GM21447 (cell line): ENCODE data around the gene TGIF2.

Experiments
- ATAC-seq: cut with Tn5 transposase; IDR thresholded peaks from one replicate; pipeline ENCODE4 v1.9.1; 2021; ENCODE audit not compliant: unreplicated experiment

The TGIF2 gene

DNA sequence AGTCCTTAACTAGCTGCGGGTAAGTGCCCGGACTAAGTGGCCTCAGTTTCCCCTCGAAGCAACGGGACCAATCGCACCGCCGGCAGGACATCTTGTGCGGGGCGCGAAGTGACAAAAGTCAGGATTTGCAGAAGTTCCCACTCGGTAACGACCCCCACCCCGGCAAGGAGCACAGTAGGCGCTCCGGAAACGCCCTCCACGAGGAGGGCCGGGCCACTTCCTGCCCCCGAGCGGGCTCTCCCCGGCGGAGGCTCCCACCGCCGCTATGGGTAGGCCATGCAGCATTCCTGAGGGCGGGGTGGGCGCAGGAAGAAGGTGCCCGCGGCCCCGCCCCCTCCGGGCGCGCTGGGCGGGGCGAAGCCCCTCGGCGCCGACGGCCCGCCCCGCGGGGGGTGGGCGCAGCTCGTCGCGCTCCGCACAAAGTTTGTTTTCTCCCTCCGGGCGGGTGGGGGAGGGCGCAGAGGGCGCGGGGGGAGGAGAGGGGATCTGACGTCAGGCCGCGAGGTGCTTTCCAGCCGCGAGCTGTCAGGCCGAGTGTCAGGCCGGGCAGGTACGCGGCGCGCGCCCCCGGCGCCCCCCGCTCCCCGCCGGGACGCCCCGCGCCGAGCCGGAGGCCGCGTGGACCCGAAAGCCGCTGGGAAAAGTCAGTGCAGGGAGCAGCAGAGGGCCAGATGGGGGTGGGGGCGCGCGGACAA, at the start of gene TGIF2:
Gene TGIF2, plus strand, starts transcription at position 495 of the 695 bp plus-strand sequence. CDS start 5,178 bp downstream, outside the sequence.
- ATAC-seq = peak; percentile 63

GRCh38 chr20:36525620-36526365, 47.6 kb upstream of the TGIF2 start:
- ATAC-seq = no peak

DNA sequence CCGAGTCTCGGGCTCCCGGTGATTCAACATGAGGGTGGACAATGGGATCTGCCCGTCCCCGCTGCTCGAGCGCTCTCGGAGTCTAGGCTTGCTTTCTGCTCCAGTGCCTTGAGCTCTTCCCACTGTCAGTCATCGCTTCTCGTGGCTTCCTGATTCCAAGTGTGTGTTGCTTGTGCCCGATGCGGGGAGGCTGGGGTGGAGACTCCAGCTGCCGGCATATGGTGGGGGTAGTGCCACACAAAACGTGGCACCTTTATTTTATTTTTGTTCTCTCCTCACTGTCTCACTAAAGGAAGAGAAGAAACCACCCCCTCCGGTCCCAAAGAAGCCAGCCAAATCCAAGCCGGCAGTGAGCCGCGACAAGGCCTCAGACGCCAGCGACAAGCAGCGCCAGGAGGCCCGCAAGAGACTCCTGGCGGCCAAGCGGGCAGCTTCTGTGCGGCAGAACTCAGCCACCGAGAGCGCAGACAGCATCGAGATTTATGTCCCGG, 46.8 kb upstream of the TGIF2 start:
- no peak for ATAC-seq

DNA sequence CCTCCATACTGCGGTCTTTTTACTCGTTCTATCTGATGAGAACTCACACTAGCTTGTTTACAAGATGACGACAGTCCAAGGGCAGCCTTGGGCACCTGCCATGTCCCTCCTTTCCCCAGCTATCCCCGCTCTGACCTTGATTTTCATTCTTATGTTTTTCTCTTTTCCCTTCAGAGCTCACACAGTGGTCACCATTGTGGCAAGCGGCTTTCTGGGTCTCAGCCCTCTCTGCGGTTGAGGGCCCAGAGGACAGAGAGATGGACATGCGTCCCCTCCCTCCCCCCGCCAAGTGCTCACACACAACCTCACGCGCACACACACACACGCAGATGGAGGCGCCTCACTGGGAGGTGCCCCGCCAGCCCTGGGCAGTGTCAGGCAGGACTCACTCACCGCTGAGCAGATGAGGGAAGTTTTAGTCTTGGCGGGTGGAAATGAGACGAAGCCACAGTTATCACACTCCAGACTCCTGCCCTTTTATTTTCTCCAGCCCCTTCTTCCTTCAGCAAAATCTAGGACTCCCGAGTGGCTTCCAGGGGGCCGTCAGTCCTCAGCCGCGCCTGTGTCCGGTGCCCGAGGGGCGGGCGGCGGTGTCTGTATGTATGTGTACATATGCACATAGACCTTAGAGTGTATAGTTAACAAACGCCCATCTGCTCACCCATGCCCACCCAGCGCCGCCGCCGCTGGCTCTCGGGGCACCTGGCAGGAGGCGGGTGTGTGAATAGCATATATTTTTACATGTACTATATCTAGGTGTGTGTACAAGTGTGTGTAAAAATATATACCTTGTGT, 45.9 kb upstream of the TGIF2 start:
- ATAC-seq = no peak

DNA sequence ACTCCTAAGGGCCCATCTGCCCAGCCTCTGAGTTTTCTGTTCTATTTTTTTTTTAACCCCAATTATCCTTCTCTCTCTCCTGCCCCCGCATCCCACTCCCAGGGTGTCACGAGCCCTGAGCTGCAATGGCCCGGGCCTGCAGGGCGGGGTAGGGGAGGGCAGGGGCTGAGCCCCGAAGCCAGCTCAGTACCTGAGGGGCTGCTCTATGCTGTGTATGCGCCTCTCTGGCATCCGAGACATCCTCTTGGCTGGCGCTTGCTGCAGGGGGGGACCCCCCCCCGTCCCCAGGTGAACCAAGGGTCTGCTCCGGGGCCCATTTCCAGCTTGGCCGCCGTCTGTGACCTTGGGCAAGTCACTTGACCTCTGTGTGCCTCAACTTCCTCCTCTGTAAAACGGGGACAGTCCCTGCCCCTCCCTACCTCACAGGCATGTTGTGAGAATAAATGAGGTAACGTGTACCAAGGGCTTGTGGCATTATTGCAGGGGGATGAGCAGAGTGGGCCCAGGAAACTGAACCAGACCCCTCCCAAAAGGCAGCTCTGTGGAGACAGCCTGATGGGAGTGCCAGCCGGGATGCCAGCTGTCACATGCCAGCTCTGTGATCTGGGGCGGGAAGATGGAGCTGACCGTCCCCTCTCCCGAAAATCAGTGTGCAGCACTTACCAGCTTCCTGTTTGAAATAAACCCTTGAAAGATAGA, 45.1 kb upstream of the TGIF2 start:
- no peak for ATAC-seq

- ATAC-seq = no peak
Measured at GRCh38 chr20:36528875-36529417, 44.5 kb upstream of the TGIF2 start.

- ATAC-seq = no peak
Measured at GRCh38 chr20:36532388-36532787, 41.0 kb upstream of the TGIF2 start.

GRCh38 chr20:36532822-36533221, 40.6 kb upstream of the TGIF2 start:
- no peak for ATAC-seq

GRCh38 chr20:36538026-36538722, 35.2 kb upstream of the TGIF2 start:
- ATAC-seq = no peak

DNA sequence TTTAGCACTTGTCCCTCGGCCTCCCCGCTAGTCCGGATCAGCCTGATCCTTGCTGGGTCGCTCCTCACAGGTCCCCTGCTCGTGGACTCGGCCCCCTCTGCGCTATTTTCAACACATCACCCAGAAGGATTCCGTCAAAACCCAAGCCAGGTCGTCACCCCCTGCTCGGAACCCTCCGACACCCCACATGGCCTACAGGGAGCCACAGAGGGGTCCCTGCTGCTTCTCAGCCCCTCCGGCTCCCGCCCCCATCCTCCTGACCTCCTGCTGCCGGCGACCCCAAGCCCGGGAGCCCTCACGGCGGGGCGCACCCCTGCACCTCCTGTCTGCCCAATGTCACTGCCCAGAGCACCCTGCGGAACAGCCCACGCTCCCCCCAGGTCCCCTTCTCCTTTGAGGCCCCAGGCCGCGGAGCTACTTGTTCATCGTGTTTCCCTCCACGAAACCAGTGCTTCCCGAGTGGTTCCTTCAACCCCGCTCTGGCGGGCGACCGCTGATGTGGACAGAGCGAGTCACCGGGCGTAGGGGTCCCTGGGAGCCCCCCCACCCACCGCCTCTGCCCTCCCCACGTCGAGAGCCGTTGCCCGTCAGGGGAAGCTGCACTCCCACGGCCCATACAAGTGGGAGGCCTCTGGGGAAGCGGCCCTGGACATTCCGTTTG, 32.7 kb upstream of the TGIF2 start:
- ATAC-seq = no peak

- no peak for ATAC-seq
Measured at GRCh38 chr20:36541227-36541767, 32.1 kb upstream of the TGIF2 start, which contains the start of gene MYL9. MYL9 (plus strand) TSS chr20:36541519; CDS start chr20:36544885, 3,366 bp downstream.

GRCh38 chr20:36541768-36542488, 31.5 kb upstream of the TGIF2 start:
- ATAC-seq = no peak

- no peak for ATAC-seq
Measured at GRCh38 chr20:36542516-36543183, 30.7 kb upstream of the TGIF2 start.

DNA sequence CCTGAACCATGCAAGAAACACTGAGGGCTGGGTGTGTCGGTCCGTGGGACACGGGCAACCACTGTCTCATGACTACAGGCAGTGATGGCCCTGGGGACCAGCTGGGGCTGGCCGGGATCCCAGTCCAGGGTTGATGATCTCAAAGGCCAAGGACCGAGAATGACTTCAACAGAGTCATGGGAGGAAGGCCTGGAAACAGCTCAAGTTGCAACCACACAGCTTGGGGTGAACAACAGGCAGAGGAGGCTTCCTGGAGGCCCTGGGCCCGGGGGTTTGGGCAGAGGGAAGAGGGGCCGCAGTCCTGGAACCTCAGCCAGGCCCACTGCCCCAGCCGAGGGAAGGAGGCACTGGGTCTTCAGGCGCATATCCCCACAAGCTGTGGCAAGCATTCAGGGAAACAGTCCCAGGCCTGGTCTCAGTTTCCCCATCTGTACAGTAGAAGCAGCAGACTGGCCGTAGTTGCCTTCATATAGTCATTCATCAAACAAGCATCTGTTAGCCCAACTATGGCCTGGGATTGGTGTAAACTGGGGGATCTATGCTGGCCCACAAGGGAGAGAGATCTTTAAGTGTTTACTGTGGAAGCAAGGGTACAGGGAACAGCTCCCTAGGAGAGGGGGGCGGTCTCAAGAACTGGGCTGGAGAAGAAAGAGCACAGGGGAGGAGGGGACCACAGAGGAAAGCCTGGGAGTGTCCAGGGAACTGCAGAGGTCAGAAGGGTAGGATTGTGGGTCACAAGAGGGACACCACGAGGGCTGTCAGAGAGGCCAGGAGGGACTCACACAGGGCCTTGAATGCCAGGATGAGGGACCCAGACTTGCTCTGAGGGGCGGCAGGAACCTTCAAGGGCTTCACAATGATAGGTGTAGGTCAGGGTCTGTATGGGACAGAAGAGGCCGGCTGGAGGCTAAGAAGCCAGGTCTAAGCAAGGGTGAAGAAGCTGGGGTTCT, 29.9 kb upstream of the TGIF2 start:
- no peak for ATAC-seq

- no peak for ATAC-seq
Measured at GRCh38 chr20:36544134-36545018, 29.0 kb upstream of the TGIF2 start.
